ENCODE measurements around the gene FTO. TPM values are rescaled to one million over a fixed set of nuclear protein-coding genes. Genes with fewer than 3 reads are reported as not detected.

FTO gene
- total RNA-seq, 1 donor from 2014 or later: 50.2 TPM

DNA sequence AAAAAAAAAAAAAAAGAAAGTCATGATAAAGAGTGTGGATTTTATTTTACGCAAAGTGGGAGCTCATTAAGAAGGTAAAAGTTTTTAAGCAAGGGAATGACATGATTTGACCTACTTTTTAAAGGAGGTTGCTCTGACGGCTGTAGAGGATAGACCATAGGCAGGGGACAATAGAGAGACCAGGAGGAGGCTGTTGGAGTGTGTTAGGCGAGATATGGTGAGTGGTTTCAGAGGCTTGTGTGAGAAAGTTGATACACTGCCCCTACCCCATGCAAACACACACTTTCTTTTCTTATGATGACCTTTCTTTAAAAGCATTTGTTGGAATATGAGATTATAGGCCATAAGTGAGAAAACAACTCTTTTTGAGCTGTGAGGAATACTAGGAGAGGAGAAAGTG lies 82.0 kb downstream of the FTO start:
- DNase-seq (ENCODE audit: low spot score in 2 of 2): no peak
- TF ChIP-seq, protein P1, sequence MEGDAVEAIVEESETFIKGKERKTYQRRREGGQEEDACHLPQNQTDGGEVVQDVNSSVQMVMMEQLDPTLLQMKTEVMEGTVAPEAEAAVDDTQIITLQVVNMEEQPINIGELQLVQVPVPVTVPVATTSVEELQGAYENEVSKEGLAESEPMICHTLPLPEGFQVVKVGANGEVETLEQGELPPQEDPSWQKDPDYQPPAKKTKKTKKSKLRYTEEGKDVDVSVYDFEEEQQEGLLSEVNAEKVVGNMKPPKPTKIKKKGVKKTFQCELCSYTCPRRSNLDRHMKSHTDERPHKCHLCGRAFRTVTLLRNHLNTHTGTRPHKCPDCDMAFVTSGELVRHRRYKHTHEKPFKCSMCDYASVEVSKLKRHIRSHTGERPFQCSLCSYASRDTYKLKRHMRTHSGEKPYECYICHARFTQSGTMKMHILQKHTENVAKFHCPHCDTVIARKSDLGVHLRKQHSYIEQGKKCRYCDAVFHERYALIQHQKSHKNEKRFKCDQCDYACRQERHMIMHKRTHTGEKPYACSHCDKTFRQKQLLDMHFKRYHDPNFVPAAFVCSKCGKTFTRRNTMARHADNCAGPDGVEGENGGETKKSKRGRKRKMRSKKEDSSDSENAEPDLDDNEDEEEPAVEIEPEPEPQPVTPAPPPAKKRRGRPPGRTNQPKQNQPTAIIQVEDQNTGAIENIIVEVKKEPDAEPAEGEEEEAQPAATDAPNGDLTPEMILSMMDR (IDR thresholded peaks at IDR 0.05): no peak
- H3K4me1 ChIP-seq: peaks cover 0 to 11% of the 10 kb centered on the region in 2 donors
- H3K9me3 ChIP-seq: no peaks in the 10 kb centered on the region
- no peak overlapping the region for H3K27ac ChIP-seq
- no peaks in the 10 kb centered on the region for H3K27me3 ChIP-seq
- intact Hi-C loops (cut with DNase I): no loop called here
- H3K4me3 ChIP-seq: no peak overlapping the region
- H3K36me3 ChIP-seq: no peaks in the 10 kb centered on the region

GRCh38 chr16:53787423-53787822 lies 83.5 kb downstream of the FTO start:
- H3K4me3 ChIP-seq: no peak overlapping the region
- no peaks in the 10 kb centered on the region for H3K27me3 ChIP-seq
- no peaks in the 10 kb centered on the region for H3K9me3 ChIP-seq
- intact Hi-C loops (cut with DNase I): no loop called here
- no peak overlapping the region for H3K27ac ChIP-seq
- no peak for DNase-seq (ENCODE audit: low spot score in 2 of 2)
- TF ChIP-seq, protein P1 (IDR thresholded peaks at IDR 0.05): no peak
- peaks cover 0 to 11% of the 10 kb centered on the region in 2 donors for H3K4me1 ChIP-seq
- no peaks in the 10 kb centered on the region for H3K36me3 ChIP-seq

DNA sequence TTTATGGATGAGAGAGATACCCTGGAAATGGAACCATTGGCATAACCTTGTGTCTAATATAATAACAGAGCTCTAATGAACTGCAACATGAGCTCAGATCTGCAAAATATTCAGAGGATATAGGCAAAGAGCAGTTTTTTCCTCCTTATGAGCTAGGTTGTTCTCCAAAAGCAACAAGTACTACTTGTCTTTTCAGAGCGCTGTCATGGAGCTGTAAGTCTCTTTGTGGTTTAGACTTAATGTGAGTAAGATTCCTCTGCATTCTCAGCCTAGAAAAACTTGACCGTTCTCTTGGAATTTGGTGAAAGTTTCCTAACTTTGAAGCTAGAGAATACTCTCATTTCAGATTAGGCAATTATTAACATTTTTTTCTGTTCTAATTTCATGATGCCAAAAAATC lies 85.2 kb downstream of the FTO start:
- TF ChIP-seq, protein P1 (IDR thresholded peaks at IDR 0.05): no peak
- Histone ChIP-seq H3K4me1 (peaks cover 0 to 11% of the 10 kb centered on the region in 2 donors), H3K36me3 (no peaks in the 10 kb centered on the region), H3K27me3 (no peaks in the 10 kb centered on the region), H3K27ac (no peak overlapping the region), H3K9me3 (no peaks in the 10 kb centered on the region), H3K4me3 (no peak overlapping the region)
- no peak for DNase-seq (ENCODE audit: low spot score in 2 of 2)
- intact Hi-C loops (cut with DNase I): no loop called here

- Histone ChIP-seq H3K4me1 (peaks cover 0 to 8% of the 10 kb centered on the region in 2 donors), H3K27me3 (no peaks in the 10 kb centered on the region), H3K36me3 (no peaks in the 10 kb centered on the region), H3K27ac (no peak overlapping the region), H3K9me3 (no peaks in the 10 kb centered on the region), H3K4me3 (no peak overlapping the region)
- no peak for DNase-seq (ENCODE audit: low spot score in 2 of 2)
- intact Hi-C loops (cut with DNase I): no loop called here
- TF ChIP-seq, protein P1 (IDR thresholded peaks at IDR 0.05): no peak
These were observed 88.4 kb downstream of the FTO start for GRCh38 chr16:53792161-53792951.

GRCh38 chr16:53803451-53803850 lies 99.5 kb downstream of the FTO start:
- Histone ChIP-seq H3K27me3 (no peaks in the 10 kb centered on the region), H3K9me3 (peaks cover 0 to 10% of the 10 kb centered on the region in 2 donors), H3K4me3 (no peak overlapping the region), H3K36me3 (no peaks in the 10 kb centered on the region), H3K27ac (no peak overlapping the region), H3K4me1 (no peaks in the 10 kb centered on the region)
- intact Hi-C loops (cut with DNase I): no loop called here
- no peak for DNase-seq (ENCODE audit: low spot score in 2 of 2)
- TF ChIP-seq, protein P1 (IDR thresholded peaks at IDR 0.05): no peak
